G401.6 (cell line): ENCODE results near the gene DPYSL4.

Experiments used
- FAIRE-seq: peaks from 2 replicates; lab custom pipeline; 2012; peaks lifted over from hg19 to GRCh38; lab: Jason Lieb, UNC

The DPYSL4 gene

DNA sequence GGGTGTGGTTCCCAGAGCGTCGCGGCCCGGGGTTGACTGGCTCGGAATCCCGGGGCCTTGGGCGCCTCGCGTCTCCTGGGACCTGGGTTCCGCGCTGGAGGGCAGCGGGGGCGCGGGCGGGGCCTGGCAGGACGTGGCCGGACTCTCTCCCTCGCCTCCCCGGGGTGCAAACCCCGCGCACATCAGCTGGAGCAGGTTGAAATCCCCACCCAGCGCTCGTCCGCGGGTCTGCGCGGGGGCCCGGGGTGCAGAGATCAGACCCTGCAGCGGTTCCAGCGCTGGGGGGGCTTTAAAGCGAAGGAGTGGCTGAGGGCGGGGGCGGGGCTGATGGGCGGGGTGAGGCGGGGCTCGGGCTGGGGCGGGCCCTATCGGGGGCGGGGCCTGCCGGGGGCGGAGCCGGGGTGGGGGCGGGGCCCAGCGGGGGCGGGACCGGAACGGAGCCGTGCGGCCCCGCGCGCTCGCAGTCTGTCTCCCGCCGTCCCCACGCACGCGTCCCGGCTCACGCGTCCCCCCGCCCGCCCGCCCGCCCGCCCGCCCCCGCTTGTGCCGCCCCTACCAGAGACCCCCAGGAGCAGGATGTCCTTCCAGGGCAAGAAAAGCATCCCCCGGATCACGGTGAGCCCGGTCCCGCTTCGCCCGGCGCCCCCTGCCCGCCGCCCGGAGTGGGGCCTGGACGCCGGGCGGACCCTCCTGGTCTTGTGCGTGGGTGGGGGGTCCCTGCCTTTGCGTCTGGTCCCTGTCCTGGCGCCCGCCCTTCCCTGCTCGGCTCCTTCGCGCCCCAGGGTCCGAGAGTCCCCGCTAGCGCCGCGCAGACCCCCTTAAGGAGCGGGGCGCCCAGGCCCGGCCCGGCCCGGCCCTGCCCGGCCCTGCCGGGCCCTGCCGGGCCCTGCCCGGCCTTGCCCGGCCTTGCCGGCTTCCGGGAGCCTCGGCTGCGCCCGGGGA lies at the start of gene DPYSL4:
TSS of gene DPYSL4 (plus strand) at position 461 of the 942 bp plus-strand sequence. CDS start at position 577, 116 bp downstream.
- FAIRE-seq = no peak

- no peak for FAIRE-seq
Measured at GRCh38 chr10:132137111-132138072, 49.4 kb upstream of the DPYSL4 start.

DNA sequence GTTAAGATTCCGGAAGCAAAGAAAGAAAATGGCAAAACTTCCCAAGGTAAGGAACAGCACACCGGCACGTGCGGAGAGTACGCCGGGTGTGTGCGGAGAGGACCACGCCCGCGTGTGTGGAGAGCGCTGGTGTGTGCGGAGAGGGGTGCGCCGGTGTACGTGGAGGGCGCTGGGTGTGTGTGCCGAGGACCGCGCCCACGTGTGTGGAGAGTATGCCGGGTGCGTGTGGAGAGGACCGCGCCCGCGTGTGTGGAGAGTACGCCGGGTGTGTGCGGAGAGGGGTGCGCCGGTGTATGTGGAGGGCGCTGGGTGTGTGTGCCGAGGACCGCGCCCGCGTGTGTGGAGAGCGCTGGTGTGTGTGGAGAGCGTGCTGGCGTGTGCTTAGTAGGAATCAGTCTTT lies 48.6 kb upstream of the DPYSL4 start:
- no peak for FAIRE-seq

DNA sequence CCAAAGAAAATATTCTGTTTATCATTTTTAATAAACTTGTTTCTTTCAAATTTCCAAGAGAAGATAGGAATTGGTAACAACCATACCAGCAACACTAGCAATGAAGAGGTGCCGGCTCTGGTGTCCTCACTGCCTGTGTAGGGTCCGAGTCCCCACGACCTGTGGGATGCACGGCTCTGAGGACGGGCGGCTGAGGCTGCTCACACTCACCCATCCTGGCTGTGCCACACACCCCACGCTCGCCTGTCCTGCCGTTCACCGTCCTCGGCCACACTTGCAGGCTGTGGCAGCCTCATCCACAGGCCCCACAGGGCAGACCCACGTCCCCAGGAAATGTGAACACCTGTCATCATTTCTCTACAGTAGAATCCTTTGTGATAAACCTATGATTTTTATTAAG lies 48.2 kb upstream of the DPYSL4 start:
- no peak for FAIRE-seq

GRCh38 chr10:132139526-132139925 lies 47.2 kb upstream of the DPYSL4 start:
- no peak for FAIRE-seq

GRCh38 chr10:132140167-132140925 lies 46.4 kb upstream of the DPYSL4 start:
- FAIRE-seq = no peak

- FAIRE-seq = no peak
Measured at GRCh38 chr10:132141076-132141475, 45.7 kb upstream of the DPYSL4 start.

DNA sequence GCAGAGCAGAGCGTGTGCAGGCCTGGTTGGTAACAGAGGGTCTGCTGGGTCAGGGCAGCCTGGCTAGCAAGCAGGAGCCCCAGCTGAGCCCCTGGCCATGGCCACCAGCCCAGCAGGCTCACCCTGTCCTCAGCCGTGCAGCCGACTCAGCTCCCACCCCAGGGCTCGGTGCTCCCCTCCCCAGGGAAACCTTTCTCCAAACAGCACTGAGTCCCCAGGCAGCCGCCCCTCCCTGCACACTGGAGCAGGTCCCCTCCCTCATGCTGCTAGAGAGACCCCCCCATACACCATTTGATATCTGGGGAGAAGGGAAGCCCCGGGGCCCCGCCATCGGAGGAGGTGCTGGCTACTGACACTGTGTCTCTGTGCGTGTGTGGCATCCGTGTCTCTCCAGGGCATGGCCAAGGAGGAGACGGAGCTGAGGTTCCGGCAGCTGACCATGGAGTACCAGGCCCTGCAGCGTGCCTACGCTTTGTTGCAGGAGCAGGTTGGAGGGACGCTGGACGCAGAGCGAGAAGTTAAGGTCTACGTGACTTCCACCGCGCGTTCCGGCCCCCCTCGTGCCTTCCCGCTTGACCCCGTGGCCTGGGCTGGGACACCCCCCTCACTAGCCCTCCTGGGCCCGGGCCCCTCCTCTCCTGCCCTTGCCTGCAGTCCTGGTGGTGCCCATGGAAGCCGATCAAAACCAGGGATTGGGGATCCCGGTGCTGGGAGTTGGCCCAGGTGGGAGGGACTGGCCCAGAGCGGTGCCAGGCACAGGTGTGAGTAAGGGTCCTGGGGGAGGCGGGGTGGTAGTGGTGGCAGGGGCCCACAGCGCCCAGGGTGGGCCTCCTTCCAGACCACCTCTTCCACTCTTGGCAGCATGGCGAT lies 45.0 kb upstream of the DPYSL4 start:
- no peak for FAIRE-seq

DNA sequence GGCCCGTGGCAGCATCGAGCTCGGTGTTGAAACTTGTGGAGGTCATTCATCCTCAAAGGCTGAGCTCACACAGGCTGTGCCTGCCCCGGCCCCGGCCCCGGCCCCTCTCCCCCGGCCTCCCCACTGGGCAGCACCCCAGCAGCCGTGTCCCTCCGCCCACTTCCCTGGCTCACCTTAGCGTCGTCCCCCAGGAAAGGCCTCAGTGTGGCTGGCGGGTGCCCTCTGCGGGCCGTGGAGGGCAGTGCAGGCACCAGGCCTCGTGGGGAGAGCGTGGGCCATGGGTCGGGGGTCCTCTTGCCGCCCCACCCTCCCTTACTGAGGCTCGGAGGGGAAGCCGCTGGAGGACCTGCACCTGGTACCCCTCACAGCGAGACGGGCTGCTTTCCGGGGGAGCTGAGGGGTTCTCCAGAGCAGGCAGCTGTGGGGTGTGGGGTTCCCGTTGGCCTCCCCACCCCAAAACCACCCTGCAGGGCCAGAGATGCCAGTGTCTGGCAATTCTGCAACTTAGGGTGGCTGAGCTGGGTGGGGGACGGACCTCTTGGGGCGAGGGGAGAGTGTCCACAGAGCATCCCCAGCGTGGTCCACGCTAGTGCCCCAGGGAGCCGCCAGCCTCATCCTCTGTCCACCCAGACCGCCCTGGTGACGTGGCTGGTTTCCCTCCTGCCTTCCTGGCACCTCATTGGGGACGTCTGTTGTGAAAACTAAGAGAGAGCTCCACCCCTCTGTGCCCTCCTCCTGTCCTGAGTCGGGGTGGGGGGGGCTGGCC lies 44.2 kb upstream of the DPYSL4 start:
- no peak for FAIRE-seq

DNA sequence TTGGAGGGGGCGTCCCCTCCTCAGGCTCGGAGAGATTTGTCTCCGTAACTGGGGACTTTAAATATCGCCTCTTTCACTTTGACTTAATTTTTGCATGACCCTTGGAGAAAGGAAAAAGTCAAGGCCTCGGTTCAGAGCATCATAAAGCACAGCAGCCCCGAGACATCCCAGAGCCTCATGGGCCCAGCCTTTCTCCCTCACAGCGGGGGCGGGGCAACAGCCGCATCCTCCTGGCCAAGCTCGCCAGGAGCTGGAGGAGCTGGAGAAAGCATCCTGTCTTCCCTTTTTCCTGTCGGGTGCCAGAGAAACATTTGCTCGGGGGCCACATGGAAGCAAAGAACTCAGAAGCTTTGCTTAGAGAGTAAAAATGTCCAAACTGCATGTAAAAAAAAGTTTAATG lies 43.6 kb upstream of the DPYSL4 start:
- FAIRE-seq = no peak

DNA sequence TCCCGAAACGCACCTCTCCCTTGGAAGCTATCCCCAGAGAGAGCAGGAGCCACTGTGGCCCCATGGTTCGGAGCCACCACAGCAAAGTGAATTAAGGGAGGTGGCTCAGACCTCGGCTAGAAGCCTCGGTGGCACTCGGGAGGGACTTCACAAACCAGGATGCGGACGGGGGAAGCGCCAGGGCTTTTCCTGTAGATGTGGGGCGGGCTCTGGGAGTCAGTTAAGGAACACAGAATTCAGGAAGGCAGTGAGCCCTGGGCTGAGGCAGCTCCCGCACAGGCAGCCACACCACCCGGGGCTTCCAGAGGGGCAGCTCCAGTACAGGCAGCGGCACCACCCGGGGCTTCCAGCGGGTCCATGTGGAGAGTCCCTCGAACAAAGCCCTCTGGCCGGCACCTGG lies 42.7 kb upstream of the DPYSL4 start:
- no peak for FAIRE-seq

- no peak for FAIRE-seq
Measured at GRCh38 chr10:132145002-132145401, 41.7 kb upstream of the DPYSL4 start.

- FAIRE-seq = no peak
Measured at GRCh38 chr10:132145521-132146185, 41.1 kb upstream of the DPYSL4 start.

GRCh38 chr10:132146271-132146671 lies 40.5 kb upstream of the DPYSL4 start:
- no peak for FAIRE-seq

- FAIRE-seq = no peak
Measured at GRCh38 chr10:132146941-132147915, 39.5 kb upstream of the DPYSL4 start.

DNA sequence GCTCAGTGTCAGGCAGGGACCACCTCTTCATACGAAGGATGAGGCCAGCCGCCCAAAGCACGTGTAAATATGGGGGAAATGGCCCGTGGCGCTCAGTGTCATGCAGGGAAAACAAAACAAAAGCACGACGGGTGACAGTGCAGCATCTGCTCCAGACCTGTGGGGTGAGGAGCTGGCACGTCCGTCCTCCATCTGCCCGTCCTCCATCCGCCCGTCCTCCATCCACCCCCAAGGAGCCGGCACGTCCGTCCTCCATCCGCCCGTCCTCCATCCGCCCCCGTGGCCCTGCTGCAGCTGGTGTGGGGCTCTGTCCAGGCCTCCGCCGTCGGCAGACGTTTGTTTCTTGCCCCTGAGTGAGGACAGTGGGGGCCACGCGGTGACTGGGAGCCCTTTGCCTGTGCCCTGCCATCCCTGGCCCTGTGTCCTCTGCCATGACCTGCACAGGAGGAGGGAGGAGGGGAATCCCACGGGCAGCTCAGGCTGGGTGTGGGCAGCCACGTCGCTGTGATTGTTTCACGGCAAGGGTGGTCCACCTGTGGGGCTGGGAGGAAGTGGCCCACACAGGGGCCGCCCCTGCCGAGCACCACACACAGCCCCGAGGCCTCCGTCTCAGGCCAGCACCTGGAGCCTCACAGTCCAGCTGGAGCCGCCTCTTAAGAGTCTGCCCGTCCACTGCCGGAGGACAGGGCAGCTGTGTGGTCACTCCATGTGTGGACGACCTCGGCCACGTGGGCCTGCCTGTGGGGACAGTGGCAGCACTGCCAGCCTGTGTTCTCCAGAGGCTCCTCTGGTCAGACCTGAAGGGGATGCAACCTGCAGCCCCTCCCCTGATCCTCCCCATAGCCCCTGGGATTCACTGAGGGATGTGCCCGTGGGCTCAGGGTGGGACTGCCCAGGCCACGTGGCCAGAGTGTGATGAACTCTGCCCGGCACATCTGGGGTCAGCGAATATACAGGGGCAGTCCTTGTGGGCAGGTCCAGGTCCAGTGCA lies 38.2 kb upstream of the DPYSL4 start:
- FAIRE-seq = no peak

DNA sequence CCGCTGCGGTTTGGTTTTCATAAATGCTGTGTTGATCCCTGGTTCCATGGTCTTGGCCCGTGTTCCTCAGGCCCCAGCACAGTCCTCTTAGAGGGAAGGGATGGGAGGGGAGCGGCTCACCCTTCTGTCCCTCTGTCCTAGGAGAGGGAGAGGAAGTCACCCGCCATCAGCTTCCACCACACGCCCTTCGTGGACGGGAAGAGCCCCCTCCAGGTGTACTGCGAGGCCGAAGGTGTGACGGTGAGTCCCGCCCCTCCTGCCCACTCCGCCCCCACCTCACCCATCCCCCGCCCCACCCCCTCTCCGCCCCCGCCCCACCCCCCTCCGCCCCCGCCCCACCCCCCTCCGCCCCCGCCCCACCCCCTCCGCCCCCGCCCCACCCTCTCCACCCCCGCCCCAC lies 37.5 kb upstream of the DPYSL4 start:
- no peak for FAIRE-seq
